IPS-NIHi11 (cell line): ENCODE data around the gene MAGEC3.
"Not testable (repeated sequence)": the region's sequence is repeated elsewhere in the genome, so short reads cannot be mapped to it uniquely, and the experiment has no call there.

ENCODE experiments used
- DNase-seq: peaks from one replicate; pipeline ENCODE4 v3.0.0; 2012; ENCODE audit warnings: mixed read lengths, low spot score

Gene MAGEC3

GRCh38 chrX:141838016-141838415, at the start of gene MAGEC3:
TSS of gene MAGEC3 (plus strand) at chrX:141838316. CDS start at chrX:141838316, 0 bp downstream.
- no peak for DNase-seq

- DNase-seq, result no peak
Observed at GRCh38 chrX:141791856-141792255, 46.3 kb upstream of the MAGEC3 start.

- no peak for DNase-seq
Observed at GRCh38 chrX:141811438-141811837, 26.7 kb upstream of the MAGEC3 start.

GRCh38 chrX:141814213-141814857, 23.8 kb upstream of the MAGEC3 start:
- DNase-seq, result no peak

GRCh38 chrX:141815904-141816303, 22.2 kb upstream of the MAGEC3 start:
- no peak for DNase-seq

- DNase-seq, result no peak
Observed at GRCh38 chrX:141832247-141832646, 5.9 kb upstream of the MAGEC3 start.

GRCh38 chrX:141839856-141840255, 1.7 kb downstream of the MAGEC3 start:
- no peak for DNase-seq

GRCh38 chrX:141857479-141857878, 19.4 kb downstream of the MAGEC3 start:
- DNase-seq, result no peak

GRCh38 chrX:141879616-141880015, 41.5 kb downstream of the MAGEC3 start:
- no peak for DNase-seq

GRCh38 chrX:141888811-141889210, 50.7 kb downstream of the MAGEC3 start:
- not testable (repeated sequence) for DNase-seq

GRCh38 chrX:141894733-141895132, 56.6 kb downstream of the MAGEC3 start:
- DNase-seq, result no peak

- no peak for DNase-seq
Observed at GRCh38 chrX:141897690-141898089, 59.6 kb downstream of the MAGEC3 start.

GRCh38 chrX:141902366-141902765, 64.2 kb downstream of the MAGEC3 start:
- no peak for DNase-seq

GRCh38 chrX:141903400-141904155, 65.5 kb downstream of the MAGEC3 start, which contains the start of gene MAGEC1:
TSS of gene MAGEC1 (plus strand) at chrX:141903894. CDS start at chrX:141905073, 1,179 bp downstream.
- no peak for DNase-seq

- no peak for DNase-seq
Observed at GRCh38 chrX:141904262-141904661, 66.1 kb downstream of the MAGEC3 start.

- no peak for DNase-seq
Observed at GRCh38 chrX:141917801-141918200, 79.7 kb downstream of the MAGEC3 start.

- no peak for DNase-seq
Observed at GRCh38 chrX:141924293-141924692, 86.2 kb downstream of the MAGEC3 start.

- no peak for DNase-seq
Observed at GRCh38 chrX:141928432-141928831, 90.3 kb downstream of the MAGEC3 start.

GRCh38 chrX:141934059-141934641, 96.0 kb downstream of the MAGEC3 start:
- no peak for DNase-seq

GRCh38 chrX:141935645-141936044, 97.5 kb downstream of the MAGEC3 start:
- no peak for DNase-seq

GRCh38 chrX:141936080-141936479, 98.0 kb downstream of the MAGEC3 start:
- no peak for DNase-seq

GRCh38 chrX:141941234-141941633, 103.1 kb downstream of the MAGEC3 start:
- DNase-seq, result no peak

- no peak for DNase-seq
Observed at GRCh38 chrX:141945426-141945825, 107.3 kb downstream of the MAGEC3 start.
